GM12801 (cell line): ENCODE results near the gene CALU.

Source experiments
- TF ChIP-seq, protein P1 (sequence below): IDR thresholded peaks from one replicate; pipeline ENCODE4 v1.5.1; 2011; ENCODE audit warnings: control low read depth; ENCODE audit not compliant: insufficient read length; ENCODE audit errors: extremely low read depth

CALU gene

DNA sequence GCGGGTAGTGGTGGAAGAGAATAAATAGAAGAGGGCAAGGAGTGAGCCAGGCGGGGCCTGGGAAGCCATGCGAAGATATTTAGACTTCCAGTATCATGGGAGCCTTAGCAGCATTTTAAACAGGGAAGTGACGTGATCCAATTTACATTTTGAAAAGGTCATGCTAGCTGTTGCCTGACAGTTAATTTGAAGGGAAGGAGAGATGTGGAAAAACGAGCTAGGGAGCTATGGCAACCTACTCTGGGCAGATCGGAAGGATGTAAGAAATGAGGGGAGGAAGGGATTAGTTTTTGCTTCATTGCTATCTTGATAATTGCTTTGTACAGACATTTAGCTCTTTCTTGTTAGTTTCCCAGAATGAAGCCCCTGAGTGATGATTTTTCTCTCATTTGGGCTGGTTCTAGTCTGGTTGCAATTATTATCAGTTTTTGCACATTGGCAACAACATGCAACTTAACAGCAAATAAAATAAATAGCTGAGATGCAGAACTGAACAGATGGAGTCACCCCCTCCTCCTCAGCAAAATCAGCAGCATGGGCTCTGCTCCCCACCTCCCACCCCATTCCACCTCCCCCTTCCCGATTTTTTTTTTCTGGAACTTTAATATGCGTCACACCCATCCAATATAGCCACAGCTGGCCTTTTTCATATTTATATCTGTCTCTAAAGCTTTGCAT, 13.0 kb upstream of the CALU start:
- TF ChIP-seq, protein P1, sequence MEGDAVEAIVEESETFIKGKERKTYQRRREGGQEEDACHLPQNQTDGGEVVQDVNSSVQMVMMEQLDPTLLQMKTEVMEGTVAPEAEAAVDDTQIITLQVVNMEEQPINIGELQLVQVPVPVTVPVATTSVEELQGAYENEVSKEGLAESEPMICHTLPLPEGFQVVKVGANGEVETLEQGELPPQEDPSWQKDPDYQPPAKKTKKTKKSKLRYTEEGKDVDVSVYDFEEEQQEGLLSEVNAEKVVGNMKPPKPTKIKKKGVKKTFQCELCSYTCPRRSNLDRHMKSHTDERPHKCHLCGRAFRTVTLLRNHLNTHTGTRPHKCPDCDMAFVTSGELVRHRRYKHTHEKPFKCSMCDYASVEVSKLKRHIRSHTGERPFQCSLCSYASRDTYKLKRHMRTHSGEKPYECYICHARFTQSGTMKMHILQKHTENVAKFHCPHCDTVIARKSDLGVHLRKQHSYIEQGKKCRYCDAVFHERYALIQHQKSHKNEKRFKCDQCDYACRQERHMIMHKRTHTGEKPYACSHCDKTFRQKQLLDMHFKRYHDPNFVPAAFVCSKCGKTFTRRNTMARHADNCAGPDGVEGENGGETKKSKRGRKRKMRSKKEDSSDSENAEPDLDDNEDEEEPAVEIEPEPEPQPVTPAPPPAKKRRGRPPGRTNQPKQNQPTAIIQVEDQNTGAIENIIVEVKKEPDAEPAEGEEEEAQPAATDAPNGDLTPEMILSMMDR, result no peak

DNA sequence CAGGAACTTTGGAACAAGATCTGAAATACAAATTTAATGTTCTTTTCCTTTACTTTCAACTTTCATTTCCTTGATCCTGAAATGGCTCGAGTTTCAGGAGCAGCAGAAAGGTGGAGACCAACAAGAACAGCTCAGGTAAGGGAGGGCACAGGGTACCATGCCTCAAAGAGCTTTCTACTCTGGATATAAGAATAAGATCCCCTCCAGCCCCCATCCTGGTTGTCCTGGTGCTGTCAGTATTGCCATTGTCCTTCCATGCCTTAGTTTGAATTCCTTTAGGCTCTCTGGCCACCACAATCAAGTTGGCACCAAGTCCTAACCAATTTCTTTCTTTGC, 12.5 kb upstream of the CALU start:
- TF ChIP-seq, protein P1, result no peak

DNA sequence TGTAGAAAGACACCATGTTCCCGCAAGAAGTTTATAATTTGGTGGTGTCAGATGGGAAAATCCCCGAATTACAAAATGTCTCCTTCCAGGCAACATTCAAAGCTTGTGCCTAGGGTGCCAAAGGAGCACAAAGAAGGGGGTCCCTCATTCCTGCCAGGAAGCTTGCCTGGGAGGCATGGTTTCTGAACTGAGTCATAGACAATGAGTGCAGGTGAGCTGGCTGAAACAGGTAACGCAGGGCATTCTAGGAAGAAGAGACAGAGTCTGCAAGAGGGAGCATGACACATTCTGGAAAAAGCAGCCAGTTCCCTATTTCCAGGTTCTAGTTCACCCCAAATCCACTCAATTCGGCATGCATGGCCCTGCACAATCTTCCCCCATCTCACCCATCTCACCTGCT, 11.9 kb upstream of the CALU start:
- TF ChIP-seq, protein P1, result no peak

DNA sequence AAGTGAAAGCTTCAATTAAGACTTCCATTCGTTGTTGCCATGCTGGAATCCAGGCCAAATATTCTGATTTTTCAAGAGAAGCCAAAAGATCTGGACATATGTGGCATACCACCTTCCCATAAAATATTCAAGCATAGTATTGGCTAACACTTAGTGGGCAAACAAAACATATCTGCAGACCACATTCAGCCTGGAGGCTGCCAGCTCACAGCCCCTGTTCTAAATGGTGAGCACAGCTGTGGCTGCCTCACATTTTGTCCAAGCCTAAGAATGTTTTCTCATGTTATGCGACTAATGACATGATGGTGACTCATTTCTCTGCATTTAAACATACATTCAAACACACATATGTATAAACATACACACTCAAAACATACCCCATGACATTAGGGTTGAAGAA, 10.6 kb upstream of the CALU start:
- TF ChIP-seq, protein P1, result no peak

DNA sequence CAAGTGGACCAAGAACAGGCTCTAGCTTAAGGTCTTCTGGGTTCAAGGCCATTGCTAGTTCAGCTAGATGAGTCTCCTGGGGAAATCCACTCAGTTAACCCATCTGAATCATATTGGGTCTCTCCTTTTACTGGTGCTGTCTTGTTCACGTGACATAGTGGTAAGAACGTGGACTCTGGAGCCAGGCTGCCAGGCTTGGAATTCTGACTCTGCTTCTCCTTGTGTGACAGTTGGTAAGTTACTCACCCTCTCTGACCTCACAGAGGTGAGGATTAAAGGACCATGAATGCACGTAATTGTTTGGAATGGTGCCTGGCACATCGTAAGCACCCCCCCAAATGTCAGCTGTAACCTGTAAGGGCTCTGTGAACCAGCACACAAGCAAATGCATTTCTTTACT, 9.7 kb upstream of the CALU start:
- TF ChIP-seq, protein P1, result no peak

DNA sequence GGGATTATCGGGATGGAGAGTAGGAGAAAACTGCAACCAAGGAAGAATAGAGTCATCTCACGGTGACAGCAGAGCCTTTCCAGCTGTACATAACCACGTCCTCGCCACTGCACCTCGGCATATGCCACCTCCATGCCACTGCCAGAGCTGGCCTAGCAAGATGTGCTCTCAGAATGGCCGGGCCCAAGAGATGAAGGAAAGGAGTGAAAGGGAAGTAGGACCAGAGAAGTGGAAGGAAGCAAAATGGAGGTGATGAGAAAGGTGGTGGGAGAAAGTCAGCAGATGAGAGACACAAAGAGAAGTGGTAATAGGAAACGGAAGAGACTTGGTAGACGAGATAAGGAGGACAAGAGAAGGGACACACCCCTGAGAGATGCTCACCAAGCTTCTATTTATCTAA, 8.0 kb upstream of the CALU start:
- TF ChIP-seq, protein P1, result no peak

DNA sequence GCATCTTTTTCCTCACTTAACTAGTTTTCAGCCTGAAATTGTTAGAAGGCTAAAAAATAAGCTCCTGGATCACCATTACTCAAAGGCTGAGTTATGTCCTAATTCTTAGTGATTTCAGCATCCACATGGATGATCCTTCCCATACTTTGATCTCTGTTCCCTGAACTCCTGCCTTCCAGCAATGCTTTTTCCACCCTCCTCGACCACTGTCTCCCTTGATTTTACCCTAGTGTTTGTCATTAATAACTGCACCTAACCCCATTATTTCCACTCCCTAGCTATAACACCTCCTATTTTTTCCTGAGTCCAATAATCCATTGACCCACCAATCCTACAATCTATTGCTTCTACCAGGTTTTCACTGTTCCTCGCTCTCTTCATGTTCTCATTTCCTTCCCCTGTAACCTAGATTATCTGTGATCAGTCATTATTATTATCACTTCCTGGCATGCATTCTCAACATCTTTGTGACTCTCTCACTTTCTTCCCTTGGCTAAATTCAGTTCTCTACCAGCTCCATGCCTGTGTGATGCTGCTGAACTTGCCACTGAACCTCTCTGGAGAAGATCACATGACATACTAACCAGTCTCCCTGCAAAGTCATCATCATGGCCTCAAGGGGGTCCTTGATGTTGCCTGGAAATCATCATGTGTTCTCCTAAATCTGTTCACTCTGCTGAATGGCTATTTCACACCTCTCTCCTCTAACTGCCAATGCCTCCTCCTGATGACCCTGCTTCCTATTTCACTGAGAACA, 6.5 kb upstream of the CALU start:
- TF ChIP-seq, protein P1, result no peak
